ENCODE results near the gene OVCA2.

DNA sequence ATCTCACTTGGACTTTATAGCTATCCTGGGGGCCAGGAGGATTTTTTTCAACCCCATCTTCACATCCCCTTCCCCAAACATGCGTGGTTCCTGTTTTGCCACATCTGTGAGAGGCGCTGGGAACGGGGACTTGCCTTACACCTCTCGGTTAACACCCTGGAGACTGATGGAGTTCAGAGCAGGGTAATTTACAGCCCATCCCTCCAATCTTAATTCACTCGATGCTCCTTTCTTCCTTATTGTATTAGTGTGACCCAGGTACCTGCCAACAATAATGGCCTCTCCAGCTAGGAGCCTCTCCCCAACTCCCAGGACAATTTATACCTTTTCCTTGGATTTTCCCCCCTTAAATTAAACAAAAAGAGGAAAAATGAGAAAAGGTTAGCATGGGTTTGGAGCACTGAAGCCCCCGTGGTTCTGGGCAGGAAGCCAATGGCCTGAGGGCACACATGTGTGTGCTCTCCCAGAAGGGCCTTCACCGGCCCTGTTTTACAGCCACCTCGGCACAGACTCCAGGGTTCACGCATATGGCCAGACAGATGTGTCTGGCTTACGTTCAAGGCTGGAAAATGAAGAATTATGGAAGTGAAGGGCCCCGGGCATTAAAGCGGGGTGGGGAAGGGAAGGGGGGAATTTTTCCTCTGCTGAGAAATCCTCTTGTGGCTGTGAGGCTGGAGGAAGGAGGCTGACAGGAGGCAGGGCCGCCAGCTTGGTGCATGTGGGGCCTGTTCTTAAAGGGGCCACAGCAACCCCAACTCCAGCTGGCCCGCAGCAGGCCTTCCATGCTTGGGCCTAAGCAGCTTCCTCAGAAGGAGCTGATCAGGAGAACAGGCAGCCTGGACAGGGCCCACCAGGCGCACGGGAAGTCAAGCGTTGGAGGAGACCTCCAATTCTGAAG lies 34.5 kb downstream of the OVCA2 start:
- TF ChIP-seq, protein P1, sequence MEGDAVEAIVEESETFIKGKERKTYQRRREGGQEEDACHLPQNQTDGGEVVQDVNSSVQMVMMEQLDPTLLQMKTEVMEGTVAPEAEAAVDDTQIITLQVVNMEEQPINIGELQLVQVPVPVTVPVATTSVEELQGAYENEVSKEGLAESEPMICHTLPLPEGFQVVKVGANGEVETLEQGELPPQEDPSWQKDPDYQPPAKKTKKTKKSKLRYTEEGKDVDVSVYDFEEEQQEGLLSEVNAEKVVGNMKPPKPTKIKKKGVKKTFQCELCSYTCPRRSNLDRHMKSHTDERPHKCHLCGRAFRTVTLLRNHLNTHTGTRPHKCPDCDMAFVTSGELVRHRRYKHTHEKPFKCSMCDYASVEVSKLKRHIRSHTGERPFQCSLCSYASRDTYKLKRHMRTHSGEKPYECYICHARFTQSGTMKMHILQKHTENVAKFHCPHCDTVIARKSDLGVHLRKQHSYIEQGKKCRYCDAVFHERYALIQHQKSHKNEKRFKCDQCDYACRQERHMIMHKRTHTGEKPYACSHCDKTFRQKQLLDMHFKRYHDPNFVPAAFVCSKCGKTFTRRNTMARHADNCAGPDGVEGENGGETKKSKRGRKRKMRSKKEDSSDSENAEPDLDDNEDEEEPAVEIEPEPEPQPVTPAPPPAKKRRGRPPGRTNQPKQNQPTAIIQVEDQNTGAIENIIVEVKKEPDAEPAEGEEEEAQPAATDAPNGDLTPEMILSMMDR (conservative IDR thresholded peaks at IDR 0.05), result no peak
- TF ChIP-seq EZH2 (IDR thresholded peaks at IDR 0.05; ENCODE audit: low read depth), result no peak

All from PC-9 (cell line).